K562 (cell line): Measurements from ENCODE around the gene PACS2. TPM values are rescaled to one million over a fixed set of nuclear protein-coding genes. Genes with fewer than 3 reads are reported as not detected.

Experiments
- ATAC-seq: fragments of 200-7000 bp; cut with Tn5 transposase; 3 replicates; pipeline ENCODE4 v1.9.1; 2020; ENCODE audit warnings: moderate library complexity
- BruUV-seq: library from RNA; stranded (reverse); fragments of 400-500 nt; replicated peaks from 2 replicates; lab custom pipeline; 2021; lab: Mats Ljungman, UMichigan
- CTCF ChIA-PET: fragments of 300-600 bp; formaldehyde crosslinking; extraction: SDS; loops from one replicate; lab custom pipeline; 2021; ENCODE audit warnings: low intra/inter-chr PET ratio; lab: Yijun Ruan, JAX
- POLR2A ChIA-PET: fragments of 300-600, 350-650 bp; sonication (Branson Sonifier 250); formaldehyde crosslinking; extraction: SDS; loops from one replicate; lab custom pipeline; 2021; ENCODE audit warnings: antibody characterized with exemption, inconsistent platforms; lab: Yijun Ruan, JAX
- DNase-seq, 4 experiments: peaks; one replicate each; pipeline versions ENCODE4 v3.0.0 to v3.0.0-alpha.2; 2011 to 2018; ENCODE audit warnings: low spot score in 3 of 4, mixed read lengths in 3 of 4; ENCODE audit errors: extremely low read depth in 1 of 4
- FAIRE-seq: peaks from 2 replicates; lab custom pipeline; 2011; peaks lifted over from hg19 to GRCh38; lab: Jason Lieb, UNC
- H2AFZ ChIP-seq: 2 replicates; pipeline ENCODE4 v1.6.0; 2011; ENCODE audit warnings: low read depth, low read length, control low read depth, inconsistent platforms
- H3K27ac ChIP-seq: fragments of 200-600 bp; 3 replicates; pipeline ENCODE4 v1.8.0; 2011; ENCODE audit warnings: low read depth, mild to moderate bottlenecking, control low read depth, inconsistent platforms, low read length, moderate library complexity, mixed read lengths; ENCODE audit errors: extremely low read depth
- H3K27me3 ChIP-seq, 2 experiments: fragments of 300-600 bp in 1 of 2; 2 replicates in 1 of 2; 3 replicates in 1 of 2; pipeline versions ENCODE4 v1.6.0 to v1.8.0; 2011; ENCODE audit warnings: inconsistent platforms in 2 of 2, low read length in 2 of 2, mild to moderate bottlenecking in 1 of 2, mixed read lengths in 1 of 2, moderate library complexity in 1 of 2; ENCODE audit not compliant: control insufficient read depth in 2 of 2, insufficient read depth in 2 of 2
- H3K36me3 ChIP-seq: fragments of 300-600 bp; 3 replicates; pipeline ENCODE4 v1.8.0; 2011; ENCODE audit warnings: mild to moderate bottlenecking, low read length, inconsistent platforms; ENCODE audit not compliant: control insufficient read depth, insufficient read depth
- H3K4me1 ChIP-seq, 2 experiments: fragments of 200-600 bp in 1 of 2; replicated peaks in 1 of 2; 2 replicates in 1 of 2; 3 replicates in 1 of 2; pipeline versions ENCODE4 v1.5.1 to v1.8.0; 2011; ENCODE audit warnings: inconsistent platforms in 2 of 2, low read length in 2 of 2, mild to moderate bottlenecking in 1 of 2, mixed read lengths in 1 of 2, moderate library complexity in 1 of 2; ENCODE audit not compliant: control insufficient read depth in 2 of 2, insufficient read depth in 2 of 2
- H3K4me2 ChIP-seq: 2 replicates; pipeline ENCODE4 v1.6.1; 2011; ENCODE audit warnings: low read length, control low read depth, inconsistent platforms, mixed read lengths; ENCODE audit not compliant: insufficient read depth
- H3K4me3 ChIP-seq: fragments of 200-600 bp; sonication (generic), shearing (Covaris generic); 2 replicates; pipeline ENCODE4 v1.5.1; 2016; ENCODE audit warnings: control low read depth, inconsistent platforms
- H3K79me2 ChIP-seq: fragments of 200-600 bp; 3 replicates; pipeline ENCODE4 v1.8.0; 2011; ENCODE audit warnings: low read length, inconsistent platforms; ENCODE audit not compliant: control insufficient read depth, insufficient read depth
- H3K9ac ChIP-seq, 2 experiments: 2 replicates each; pipeline versions ENCODE4 v1.6.0 to v1.6.1; 2011; ENCODE audit warnings: low read depth in 2 of 2, low read length in 2 of 2, control low read depth in 1 of 2, inconsistent platforms in 1 of 2, mild to moderate bottlenecking in 1 of 2, mixed read lengths in 1 of 2; ENCODE audit not compliant: insufficient read depth in 1 of 2
- H3K9me1 ChIP-seq: one replicate; pipeline ENCODE4 v1.6.0; 2011; ENCODE audit warnings: inconsistent platforms, mild to moderate bottlenecking, low read length, moderate library complexity; ENCODE audit not compliant: control insufficient read depth, insufficient read depth
- H3K9me3 ChIP-seq: replicated peaks from 2 replicates; pipeline ENCODE4 v1.5.1; 2011; ENCODE audit warnings: low read depth, low read length, inconsistent platforms; ENCODE audit not compliant: control insufficient read depth, insufficient read depth
- H4K20me1 ChIP-seq: replicated peaks from 2 replicates; pipeline ENCODE4 v1.6.1; 2011; ENCODE audit warnings: low read length, inconsistent platforms, mixed read lengths; ENCODE audit not compliant: control insufficient read depth, insufficient read depth
- HDAC8 ChIP-seq: fragments of 450-650 bp; IDR thresholded peaks from 2 replicates; pipeline ENCODE4 v1.6.1; 2016; ENCODE audit warnings: mild to moderate bottlenecking, missing genetic modification characterization, moderate library complexity, missing compliant biosample characterization
- POLR2G ChIP-seq: fragments of 200-400 bp; formaldehyde crosslinking; IDR thresholded peaks from 2 replicates; pipeline ENCODE4 v1.6.1; 2017; ENCODE audit warnings: low read depth, mild to moderate bottlenecking, antibody characterized with exemption, low read length, moderate library complexity
- POLR3G ChIP-seq: IDR thresholded peaks from 2 replicates; pipeline ENCODE4 v1.6.1; 2011; ENCODE audit not compliant: insufficient read length, insufficient replicate concordance; ENCODE audit errors: extremely low read depth
- ZBTB17 ChIP-seq: fragments of 450-650 bp; formaldehyde crosslinking; IDR thresholded peaks from 2 replicates; pipeline ENCODE4 v1.4.0; 2020; ENCODE audit warnings: mild to moderate bottlenecking
- ZBTB8A ChIP-seq: fragments of 450-650 bp; IDR thresholded peaks from 2 replicates; pipeline ENCODE4 v1.6.1; 2018; ENCODE audit warnings: mild to moderate bottlenecking, moderate library complexity; ENCODE audit not compliant: partially characterized antibody
- ZFPM2 ChIP-seq: fragments of 250-450 bp; sonication (Bioruptor Pico); IDR thresholded peaks from 2 replicates; pipeline ENCODE4 v1.5.1; 2022; ENCODE audit warnings: mild to moderate bottlenecking
- WGBS: fragments of 100-300 bp; shearing (Covaris generic); methylation state at CpG from one replicate; pipeline ENCODE4 v1.1.6; 2016; ENCODE audit warnings: low coverage, mixed read lengths; ENCODE audit not compliant: insufficient coverage; ENCODE audit errors: missing lambda C conversion rate; 5-methylcytosine and 5-hydroxymethylcytosine counted together
- in situ Hi-C: fragments of 300-500 bp; cut with MboI; formaldehyde crosslinking; loops from 4 replicates; pipeline ENCODE4 v1.15.0; 2018; ENCODE audit warnings: inconsistent platforms, mixed read lengths
- intact Hi-C: fragments of 100-400 bp; cut with micrococcal nuclease; formaldehyde crosslinking; loops from 2 replicates; pipeline ENCODE4 v1.14.2; 2022
- polyA plus RNA-seq, 8 experiments: library from polyadenylated mRNA; depleted of rRNA in 4 of 8; stranded (reverse) in 5 of 8; unstranded in 3 of 8; fragments of >200 nt; fragmentation: Nextera tagmentation in 2 of 8; fragmentation: Illumina TruSeq in 1 of 8; extraction: Ambion mirVana in 2 of 8; extraction: Trizol in 1 of 8; gene quantifications; 2 replicates each; pipeline versions ENCODE4 v1.2.1 to v1.2.3, GENCODE V29; 2011 to 2014; ENCODE audit warnings: inconsistent platforms in 1 of 8, missing spikeins in 1 of 8
- total RNA-seq, 7 experiments: library from RNA; depleted of rRNA in 6 of 7; stranded (reverse); fragments of >200 nt in 6 of 7; fragmentation: Illumina TruSeq in 2 of 7; extraction: Trizol in 2 of 7; gene quantifications; 2 replicates each; pipeline versions ENCODE4 v1.2.1 to v1.2.3, GENCODE V29; 2011 to 2021; ENCODE audit warnings: low replicate concordance in 1 of 7

PACS2 gene
- total and polyA plus RNA-seq, 9 of the 15 experiments (the other 6 are each of a cell fraction or from before 2014, with no cell fraction given) = 0.11 to 20.8 (median 9.9) TPM

DNA sequence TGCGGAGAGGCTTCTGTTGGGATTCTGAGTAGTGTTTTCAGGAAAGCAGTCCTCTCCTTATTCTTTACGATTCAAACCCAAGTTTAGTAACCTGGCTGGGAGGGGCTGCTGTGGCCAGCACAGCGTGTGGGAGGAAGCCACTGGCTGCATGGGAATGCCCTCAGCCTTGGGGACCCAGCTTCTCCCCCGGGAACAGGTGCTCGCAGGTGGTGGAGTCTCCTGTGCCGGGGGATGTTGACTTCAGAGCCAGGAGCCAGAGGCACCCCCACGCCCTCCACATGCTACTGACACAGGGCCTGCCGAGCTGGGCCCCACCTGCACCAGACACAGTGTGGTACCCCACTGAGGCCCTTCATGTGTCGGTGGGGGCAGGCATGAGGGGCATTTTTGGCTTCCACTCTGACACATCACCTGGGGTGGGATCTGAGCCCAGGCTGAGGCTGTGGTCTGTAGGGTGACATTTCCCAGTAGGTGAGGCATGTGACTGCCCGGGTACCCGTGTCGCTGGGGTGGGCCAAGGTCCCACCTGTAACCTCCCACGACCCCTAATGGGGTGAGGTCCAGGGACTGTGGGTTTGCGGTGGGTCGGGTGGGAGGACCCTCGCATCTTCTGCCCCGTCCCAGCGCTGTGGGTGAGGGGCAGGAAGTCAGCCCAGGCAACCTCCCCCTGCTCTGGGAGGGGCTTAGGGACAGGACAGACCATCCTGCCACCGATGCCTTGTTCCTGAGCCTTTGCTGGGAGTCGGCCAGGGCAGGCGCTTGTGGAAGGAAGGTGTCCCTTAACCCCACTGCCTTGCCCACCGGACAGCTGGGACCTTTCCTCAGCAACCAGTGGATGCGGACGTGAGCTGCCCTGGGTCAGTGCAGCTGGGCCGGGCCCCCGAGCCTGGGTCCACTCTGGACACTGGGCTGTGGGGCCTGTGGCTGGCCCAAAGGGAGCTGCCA, 131.6 kb downstream of the PACS2 start (continued):
- TF ChIP-seq ZBTB8A (no peak), ZFPM2 (no peak), HDAC8 (tag) (no peak)

DNA sequence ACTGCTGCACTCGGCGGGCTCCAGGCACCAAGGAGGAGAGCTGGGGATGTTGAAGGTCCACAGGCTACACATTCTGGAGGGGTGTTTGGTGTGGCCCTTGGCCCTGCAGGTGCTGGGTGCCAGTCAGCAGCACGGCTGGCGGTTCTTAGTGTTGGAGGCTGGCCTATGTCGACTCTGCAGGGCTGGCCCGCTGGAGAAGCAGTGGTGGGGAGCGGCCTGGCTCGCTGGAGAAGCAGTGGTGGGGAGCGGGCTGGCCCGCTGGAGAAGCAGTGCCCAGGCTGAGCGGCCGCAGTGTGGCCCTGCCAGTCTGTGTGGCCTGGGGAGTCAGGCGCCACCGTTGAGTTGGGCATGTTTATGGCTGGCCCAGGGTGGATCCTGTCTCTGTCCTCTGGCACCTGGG, 132.4 kb downstream of the PACS2 start:
- no peak overlapping the region for H3K4me2 ChIP-seq
- ChIA-PET POLR2A (interaction anchor here (0.7 kb wide), 1 partner anchor 24 kb away, joined by 4 read pairs; no protein-coding TSS in a partner anchor), CTCF (no interaction called here)
- in situ Hi-C loops = no loop called here
- H3K9me3 ChIP-seq = no peaks in the 10 kb centered on the region
- FAIRE-seq (no peak), DNase-seq (no peak), ATAC-seq (no peak)
- BruUV-seq = no TSS peak
- TF ChIP-seq POLR3G (no peak), ZBTB17 (no peak), POLR2G (peak; percentile 16; the same call in 1 of the 2 replicates)
- intact Hi-C loops = loop anchor here (5.0 kb wide), 1 partner anchor 40 kb away; the partner anchor contains the start of gene CRIP1
- no peak overlapping the region for H2AFZ ChIP-seq
- 0 out of 3 replicates have a peak, but pooled peaks cover 5% of the 10 kb centered on the region for H3K79me2 ChIP-seq
- H3K4me1 ChIP-seq = peaks cover 0 to 48% of the 10 kb centered on the region in 2 experiments; a peak in 2 of 5 replicates
- 90% methylated on average over 12 of the region's 14 CpGs for WGBS
- no peaks in the 10 kb centered on the region for H3K27me3 ChIP-seq
- no peak overlapping the region for H3K4me3 ChIP-seq
- H3K9ac ChIP-seq = no peak overlapping the region; a peak in 1 of 4 replicates
- no peaks in the 10 kb centered on the region for H3K9me1 ChIP-seq
- no peaks in the 10 kb centered on the region for H4K20me1 ChIP-seq
- H3K27ac ChIP-seq = no peak overlapping the region
- peaks cover 46% of the 10 kb centered on the region; the same call in 1 of the 3 replicates for H3K36me3 ChIP-seq

Other genes with a start within 250 kb of the PACS2 start
Only the 7 nearest of the 11 such genes appear.
- 20.1 and 22.8 TPM in 2 replicates for gene JAG2, start 146.0 kb upstream of the PACS2 start, total RNA-seq (2014; rRNA removed)
- gene JAG2, start 146.0 kb upstream of the PACS2 start, total RNA-seq (2014; rRNA removed; fragmentation: Illumina TruSeq; extraction: Trizol) = 2.4 and 3.3 TPM in 2 replicates
- 10.5 and 10.7 TPM in 2 replicates for gene JAG2, start 146.0 kb upstream of the PACS2 start, total RNA-seq (2015; rRNA removed; fragmentation: Illumina TruSeq; extraction: Trizol)
- 43.4 and 48.4 TPM in 2 replicates for gene JAG2, start 146.0 kb upstream of the PACS2 start, total RNA-seq (2021)
- 8.6 and 12.1 TPM in 2 replicates for gene JAG2, start 146.0 kb upstream of the PACS2 start, polyA plus RNA-seq (2011; rRNA removed)
- 6.6 and 16.7 TPM in 2 replicates for gene JAG2, start 146.0 kb upstream of the PACS2 start, polyA plus RNA-seq (2014; fragmentation: Illumina TruSeq; extraction: Trizol)
- under 1 TPM; 0.25 to 0.50 TPM for gene JAG2, start 146.0 kb upstream of the PACS2 start, polyA plus RNA-seq (2014; fragmentation: Nextera tagmentation; extraction: Ambion mirVana)
- gene JAG2, start 146.0 kb upstream of the PACS2 start, polyA plus RNA-seq (2014; rRNA removed) = 24.5 and 38.0 TPM in 2 replicates
- gene NUDT14, start 133.4 kb upstream of the PACS2 start, total RNA-seq (2014; rRNA removed) = 12.3 and 13.2 TPM in 2 replicates
- gene NUDT14, start 133.4 kb upstream of the PACS2 start, total RNA-seq (2014; rRNA removed; fragmentation: Illumina TruSeq; extraction: Trizol) = 1.7 and 2.1 TPM in 2 replicates
- 11.7 and 11.9 TPM in 2 replicates for gene NUDT14, start 133.4 kb upstream of the PACS2 start, total RNA-seq (2015; rRNA removed; fragmentation: Illumina TruSeq; extraction: Trizol)
- 15.7 and 16.3 TPM in 2 replicates for gene NUDT14, start 133.4 kb upstream of the PACS2 start, total RNA-seq (2021)
- gene NUDT14, start 133.4 kb upstream of the PACS2 start, polyA plus RNA-seq (2011; rRNA removed) = 8.3 and 10.6 TPM in 2 replicates
- 3.1 and 6.4 TPM in 2 replicates for gene NUDT14, start 133.4 kb upstream of the PACS2 start, polyA plus RNA-seq (2014; fragmentation: Illumina TruSeq; extraction: Trizol)
- under 1 TPM; 0.14 to 0.85 TPM for gene NUDT14, start 133.4 kb upstream of the PACS2 start, polyA plus RNA-seq (2014; fragmentation: Nextera tagmentation; extraction: Ambion mirVana)
- gene NUDT14, start 133.4 kb upstream of the PACS2 start, polyA plus RNA-seq (2014; rRNA removed) = 8.2 and 14.5 TPM in 2 replicates
- not detected in 2 replicates for gene BTBD6, start 66.2 kb upstream of the PACS2 start, total RNA-seq (2014; rRNA removed)
- not detected in 2 replicates for gene BTBD6, start 66.2 kb upstream of the PACS2 start, total RNA-seq (2014; rRNA removed; fragmentation: Illumina TruSeq; extraction: Trizol)
- gene BTBD6, start 66.2 kb upstream of the PACS2 start, total RNA-seq (2015; rRNA removed; fragmentation: Illumina TruSeq; extraction: Trizol) = not detected in 2 replicates
- gene BTBD6, start 66.2 kb upstream of the PACS2 start, total RNA-seq (2021) = 0.16 TPM in 1 of 2 replicates, not detected in the other
- gene BTBD6, start 66.2 kb upstream of the PACS2 start, polyA plus RNA-seq (2011; rRNA removed) = not detected in 2 replicates
- gene BTBD6, start 66.2 kb upstream of the PACS2 start, polyA plus RNA-seq (2014; fragmentation: Illumina TruSeq; extraction: Trizol) = not detected in 2 replicates
- gene BTBD6, start 66.2 kb upstream of the PACS2 start, polyA plus RNA-seq (2014; fragmentation: Nextera tagmentation; extraction: Ambion mirVana) = not detected
- not detected in 2 replicates for gene BTBD6, start 66.2 kb upstream of the PACS2 start, polyA plus RNA-seq (2014; rRNA removed)
- gene BRF1, start 13.7 kb upstream of the PACS2 start, total RNA-seq (2014; rRNA removed) = 24.6 and 24.9 TPM in 2 replicates
- gene BRF1, start 13.7 kb upstream of the PACS2 start, total RNA-seq (2014; rRNA removed; fragmentation: Illumina TruSeq; extraction: Trizol) = 6.9 and 9.3 TPM in 2 replicates
- gene BRF1, start 13.7 kb upstream of the PACS2 start, total RNA-seq (2015; rRNA removed; fragmentation: Illumina TruSeq; extraction: Trizol) = 12.5 and 12.7 TPM in 2 replicates
- 22.5 and 22.6 TPM in 2 replicates for gene BRF1, start 13.7 kb upstream of the PACS2 start, total RNA-seq (2021)
- 3.6 and 5.6 TPM in 2 replicates for gene BRF1, start 13.7 kb upstream of the PACS2 start, polyA plus RNA-seq (2011; rRNA removed)
- 8.2 and 10.5 TPM in 2 replicates for gene BRF1, start 13.7 kb upstream of the PACS2 start, polyA plus RNA-seq (2014; fragmentation: Illumina TruSeq; extraction: Trizol)
- gene BRF1, start 13.7 kb upstream of the PACS2 start, polyA plus RNA-seq (2014; fragmentation: Nextera tagmentation; extraction: Ambion mirVana) = under 1 TPM; 0.14 to 0.17 TPM
- gene BRF1, start 13.7 kb upstream of the PACS2 start, polyA plus RNA-seq (2014; rRNA removed) = 12.8 and 14.6 TPM in 2 replicates
- gene TEX22, start 83.8 kb downstream of the PACS2 start, total RNA-seq (2014; rRNA removed) = 0.04 and 0.05 TPM in 2 replicates
- 0.06 and 0.55 TPM in 2 replicates for gene TEX22, start 83.8 kb downstream of the PACS2 start, total RNA-seq (2014; rRNA removed; fragmentation: Illumina TruSeq; extraction: Trizol)
- gene TEX22, start 83.8 kb downstream of the PACS2 start, total RNA-seq (2015; rRNA removed; fragmentation: Illumina TruSeq; extraction: Trizol) = 0.14 and 0.45 TPM in 2 replicates
- 1.0 and 1.7 TPM in 2 replicates for gene TEX22, start 83.8 kb downstream of the PACS2 start, total RNA-seq (2021)
- 0.31 and 0.50 TPM in 2 replicates for gene TEX22, start 83.8 kb downstream of the PACS2 start, polyA plus RNA-seq (2011; rRNA removed)
- gene TEX22, start 83.8 kb downstream of the PACS2 start, polyA plus RNA-seq (2014; fragmentation: Illumina TruSeq; extraction: Trizol) = 0.04 and 0.14 TPM in 2 replicates
- gene TEX22, start 83.8 kb downstream of the PACS2 start, polyA plus RNA-seq (2014; fragmentation: Nextera tagmentation; extraction: Ambion mirVana) = not detected
- 0.18 and 0.23 TPM in 2 replicates for gene TEX22, start 83.8 kb downstream of the PACS2 start, polyA plus RNA-seq (2014; rRNA removed)
- gene MTA1, start 105.1 kb downstream of the PACS2 start, total RNA-seq (2014; rRNA removed) = 48.1 and 61.0 TPM in 2 replicates
- gene MTA1, start 105.1 kb downstream of the PACS2 start, total RNA-seq (2014; rRNA removed; fragmentation: Illumina TruSeq; extraction: Trizol) = 11.6 and 12.2 TPM in 2 replicates
- gene MTA1, start 105.1 kb downstream of the PACS2 start, total RNA-seq (2015; rRNA removed; fragmentation: Illumina TruSeq; extraction: Trizol) = 32.3 and 33.4 TPM in 2 replicates
- 107 and 118 TPM in 2 replicates for gene MTA1, start 105.1 kb downstream of the PACS2 start, total RNA-seq (2021)
- gene MTA1, start 105.1 kb downstream of the PACS2 start, polyA plus RNA-seq (2011; rRNA removed) = 47.7 and 58.6 TPM in 2 replicates
- 29.5 and 45.4 TPM in 2 replicates for gene MTA1, start 105.1 kb downstream of the PACS2 start, polyA plus RNA-seq (2014; fragmentation: Illumina TruSeq; extraction: Trizol)
- gene MTA1, start 105.1 kb downstream of the PACS2 start, polyA plus RNA-seq (2014; fragmentation: Nextera tagmentation; extraction: Ambion mirVana) = under 1 TPM; 0.13 to 0.14 TPM
- 90.0 and 103 TPM in 2 replicates for gene MTA1, start 105.1 kb downstream of the PACS2 start, polyA plus RNA-seq (2014; rRNA removed)
- gene CRIP2, start 160.1 kb downstream of the PACS2 start, total RNA-seq (2014; rRNA removed) = 1.7 and 2.0 TPM in 2 replicates
- gene CRIP2, start 160.1 kb downstream of the PACS2 start, total RNA-seq (2014; rRNA removed; fragmentation: Illumina TruSeq; extraction: Trizol) = not detected in 2 replicates
- 0.33 and 0.34 TPM in 2 replicates for gene CRIP2, start 160.1 kb downstream of the PACS2 start, total RNA-seq (2015; rRNA removed; fragmentation: Illumina TruSeq; extraction: Trizol)
- 1.2 and 1.7 TPM in 2 replicates for gene CRIP2, start 160.1 kb downstream of the PACS2 start, total RNA-seq (2021)
- gene CRIP2, start 160.1 kb downstream of the PACS2 start, polyA plus RNA-seq (2011; rRNA removed) = 1.0 and 2.2 TPM in 2 replicates
- 0.18 and 0.51 TPM in 2 replicates for gene CRIP2, start 160.1 kb downstream of the PACS2 start, polyA plus RNA-seq (2014; fragmentation: Illumina TruSeq; extraction: Trizol)
- under 1 TPM; 0.25 to 0.27 TPM for gene CRIP2, start 160.1 kb downstream of the PACS2 start, polyA plus RNA-seq (2014; fragmentation: Nextera tagmentation; extraction: Ambion mirVana)
- 0.16 and 1.2 TPM in 2 replicates for gene CRIP2, start 160.1 kb downstream of the PACS2 start, polyA plus RNA-seq (2014; rRNA removed)